GM19324 (cell line): Measurements from ENCODE around the gene WDR86.

Experiments
- ATAC-seq: cut with Tn5 transposase; IDR thresholded peaks from one replicate; pipeline ENCODE4 v1.9.1; 2021; ENCODE audit warnings: mild to moderate bottlenecking, moderate library complexity; ENCODE audit not compliant: unreplicated experiment, low FRiP score

Gene WDR86

GRCh38 chr7:151393031-151393977 is 16.5 kb downstream of the WDR86 start:
- ATAC-seq, result no peak

- ATAC-seq, result no peak
Measured at GRCh38 chr7:151392426-151392825, 17.4 kb downstream of the WDR86 start.

GRCh38 chr7:151392002-151392401 is 17.8 kb downstream of the WDR86 start:
- ATAC-seq, result no peak

GRCh38 chr7:151391358-151391730 is 18.5 kb downstream of the WDR86 start:
- no peak for ATAC-seq

GRCh38 chr7:151390598-151391357 is 19.1 kb downstream of the WDR86 start:
- ATAC-seq, result no peak

GRCh38 chr7:151389768-151390597 is 19.9 kb downstream of the WDR86 start:
- no peak for ATAC-seq

GRCh38 chr7:151389096-151389767 is 20.6 kb downstream of the WDR86 start:
- ATAC-seq, result no peak

- ATAC-seq, result no peak
Measured at GRCh38 chr7:151388430-151388829, 21.4 kb downstream of the WDR86 start.

- no peak for ATAC-seq
Measured at GRCh38 chr7:151388007-151388297, 21.9 kb downstream of the WDR86 start.

- no peak for ATAC-seq
Measured at GRCh38 chr7:151387161-151388006, 22.5 kb downstream of the WDR86 start.

GRCh38 chr7:151386301-151387160 is 23.3 kb downstream of the WDR86 start:
- no peak for ATAC-seq

GRCh38 chr7:151385626-151386300 is 24.1 kb downstream of the WDR86 start:
- ATAC-seq, result no peak

- ATAC-seq, result no peak
Measured at GRCh38 chr7:151384776-151385625, 24.8 kb downstream of the WDR86 start.

- ATAC-seq, result no peak
Measured at GRCh38 chr7:151384352-151384697, 25.5 kb downstream of the WDR86 start.

GRCh38 chr7:151383638-151384351 is 26.0 kb downstream of the WDR86 start:
- no peak for ATAC-seq

- no peak for ATAC-seq
Measured at GRCh38 chr7:151382079-151382885, 27.6 kb downstream of the WDR86 start.
